HG03520 (cell line): ENCODE data around the gene COL21A1.
"Not testable (repeated sequence)": the region's sequence is repeated elsewhere in the genome, so short reads cannot be mapped to it uniquely, and the experiment has no call there.

Experiments
- ATAC-seq: cut with Tn5 transposase; IDR thresholded peaks from one replicate; pipeline ENCODE4 v1.9.1; 2021; ENCODE audit warnings: mild to moderate bottlenecking, moderate library complexity; ENCODE audit not compliant: unreplicated experiment

Gene COL21A1

DNA sequence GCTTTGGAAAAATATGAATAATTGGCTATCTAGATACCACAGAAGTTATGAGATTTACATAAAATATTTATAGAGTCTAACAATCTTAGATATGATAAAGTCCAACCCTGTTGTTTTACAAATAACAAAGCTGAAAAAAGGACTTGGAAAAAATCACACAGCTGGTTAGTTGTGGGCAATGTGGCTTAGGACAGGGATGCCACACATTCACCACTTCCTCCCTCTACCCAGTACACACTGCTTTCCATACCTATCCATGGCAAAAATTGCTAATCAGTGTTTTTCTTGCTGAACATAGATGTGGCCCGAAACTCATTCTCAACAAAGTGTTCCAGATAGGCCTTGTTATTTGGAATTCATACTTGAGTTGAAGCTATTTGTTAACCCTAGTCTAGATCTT, 224.7 kb downstream of the COL21A1 start:
- no peak for ATAC-seq

DNA sequence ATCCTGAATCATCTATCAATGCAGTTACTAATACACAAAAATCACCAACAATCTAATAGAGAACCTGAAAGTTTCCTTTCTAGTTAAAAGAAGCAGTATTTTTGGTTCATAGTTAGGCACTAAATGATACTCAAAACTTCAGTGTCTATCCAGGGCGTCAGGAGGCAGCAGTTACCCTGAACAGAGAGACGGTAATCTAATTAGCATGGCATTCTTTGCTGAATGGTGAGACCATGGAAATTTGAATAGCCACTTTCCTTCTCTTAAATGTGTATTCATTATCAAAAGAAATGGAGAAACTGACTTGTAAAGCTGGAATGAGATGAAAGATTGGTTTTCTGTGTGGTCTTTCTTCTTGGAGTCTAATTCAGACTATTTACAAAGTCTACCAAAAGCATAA, 225.4 kb downstream of the COL21A1 start:
- ATAC-seq = no peak

DNA sequence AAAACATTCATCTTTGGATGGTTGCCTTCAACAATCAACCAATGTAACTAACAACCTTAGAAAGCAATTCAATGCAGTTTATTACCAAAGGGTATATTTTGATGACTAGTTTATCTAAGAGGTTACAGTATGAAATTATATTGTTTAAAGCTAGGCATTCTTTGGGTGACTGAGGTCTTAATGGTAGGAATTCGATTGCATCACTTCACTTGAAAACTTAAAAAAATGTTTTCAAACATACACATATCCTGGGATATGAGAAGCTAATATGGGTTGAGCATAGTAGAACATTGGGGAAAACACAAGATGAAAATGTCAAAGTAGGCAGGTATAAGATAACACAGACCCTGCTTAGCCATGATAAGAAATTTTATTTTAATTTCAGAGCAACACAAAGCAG, 227.4 kb downstream of the COL21A1 start:
- no peak for ATAC-seq

DNA sequence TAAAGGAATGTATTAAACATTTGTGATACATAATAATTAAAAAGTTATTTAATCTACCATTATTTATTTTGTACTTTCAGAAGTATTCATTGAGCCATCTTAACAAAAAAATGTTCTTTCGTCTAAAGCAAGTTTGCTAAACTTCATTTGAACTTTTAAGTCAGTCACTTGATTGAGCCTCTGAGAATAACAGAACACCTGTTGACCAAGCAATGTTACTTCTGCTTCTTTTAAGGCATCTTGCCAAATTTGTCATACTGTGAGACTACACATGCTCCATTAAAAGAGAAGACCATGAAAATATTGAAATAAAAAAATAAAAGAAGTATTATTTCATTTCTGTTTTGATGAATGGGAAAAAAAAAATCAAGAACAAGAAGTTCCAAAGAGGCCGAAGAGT, 230.2 kb downstream of the COL21A1 start:
- ATAC-seq = no peak

DNA sequence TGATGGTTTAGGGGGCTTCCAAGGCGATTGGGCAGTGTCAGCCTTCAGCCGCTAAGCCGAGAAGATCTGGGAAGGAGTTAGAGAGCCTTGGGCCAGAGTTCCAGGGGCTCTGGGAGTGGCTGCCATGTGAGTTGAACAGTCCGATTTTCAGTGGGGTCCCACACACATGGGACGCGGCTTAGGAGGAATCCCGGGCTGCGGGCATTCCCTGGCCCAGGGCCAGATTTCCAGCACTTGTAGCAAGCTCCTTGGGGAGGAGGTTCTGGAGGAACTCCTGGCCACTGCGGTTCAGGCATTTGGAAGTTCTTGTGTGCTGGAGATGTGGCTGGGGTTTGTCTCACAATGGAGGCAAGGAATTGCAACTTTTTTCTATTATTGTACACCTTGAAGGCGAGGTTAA, 233.3 kb downstream of the COL21A1 start:
- not testable (repeated sequence) for ATAC-seq

DNA sequence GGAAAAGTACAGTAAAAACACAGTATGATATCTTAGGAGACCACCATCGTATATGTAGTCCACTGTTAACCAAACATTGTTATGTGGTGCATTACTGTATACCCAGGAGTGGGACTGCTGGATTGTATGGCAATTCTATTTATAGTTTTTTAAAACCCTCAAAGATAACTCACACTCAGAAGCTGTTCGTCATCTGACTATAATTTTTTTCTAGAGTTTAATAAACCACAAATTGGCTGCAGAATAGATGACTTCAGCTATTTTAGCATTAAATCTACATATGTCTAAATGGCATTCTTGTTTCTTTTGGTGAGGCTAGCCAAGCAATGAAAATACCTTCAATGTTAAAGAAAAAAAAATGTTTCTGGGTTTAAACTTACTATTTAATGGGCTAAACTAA, 237.7 kb downstream of the COL21A1 start:
- ATAC-seq = no peak
